ENCODE measurements around the gene FAAP20. TPM values are rescaled to one million over a fixed set of nuclear protein-coding genes. Genes with fewer than 3 reads are reported as not detected.

FAAP20 gene
- total RNA-seq, 1 experiment from 2014 or later, result 114 TPM

GRCh38 chr1:2169200-2169836 lies 25.3 kb downstream of the FAAP20 start:
- Histone ChIP-seq H3K4me1 (ENCODE audit: insufficient read depth, low read length) (no peaks in the 10 kb centered on the region), H3K4me2 (ENCODE audit: low read length) (no peak overlapping the region), H4K20me1 (ENCODE audit: low read length) (no peaks in the 10 kb centered on the region), H3F3A (ENCODE audit: low read length, unreplicated experiment) (no peaks in the 10 kb centered on the region), H3K4me3 (ENCODE audit: low read length) (no peak overlapping the region), H3K27ac (ENCODE audit: low read length) (no peak overlapping the region), H3K9me3 (ENCODE audit: low read length) (no peaks in the 10 kb centered on the region), H2AFZ (ENCODE audit: low read length) (no peak overlapping the region), H3K27me3 (ENCODE audit: low read length) (no peaks in the 10 kb centered on the region), H3K36me3 (ENCODE audit: low read depth, low read length) (no peaks in the 10 kb centered on the region; the same call in 1 of the 2 replicates), H3K9ac (ENCODE audit: low read length) (no peak overlapping the region), H3K9me2 (replicated peaks; ENCODE audit: low read length) (no peaks in the 10 kb centered on the region), H3K79me2 (ENCODE audit: low read length) (no peaks in the 10 kb centered on the region)
- TF ChIP-seq CTCF (conservative IDR thresholded peaks at IDR 0.05; ENCODE audit: low read depth, low read length) (no peak), EZH2 (IDR thresholded peaks at IDR 0.05; ENCODE audit: low read length, unreplicated experiment) (no peak), EZH2phosphoT487 (IDR thresholded peaks at IDR 0.05; ENCODE audit: borderline replicate concordance, low read length) (no peak)
- DNase-seq (no peak), ATAC-seq (no peak)
- POLR2A ChIA-PET (ENCODE audit: unreplicated experiment), result no interaction called here
- no TSS peak for BruUV-seq (replicated peaks)
- CTCF ChIA-PET, result no interaction called here
- intact Hi-C loops (cut with micrococcal nuclease), result no loop called here

GRCh38 chr1:2168535-2168934 lies 26.0 kb downstream of the FAAP20 start:
- no peaks in the 10 kb centered on the region for H3K9me3 ChIP-seq (ENCODE audit: low read length)
- no peaks in the 10 kb centered on the region; the same call in 1 of the 2 replicates for H3K36me3 ChIP-seq (ENCODE audit: low read depth, low read length)
- ATAC-seq, result no peak
- H3K4me3 ChIP-seq (ENCODE audit: low read length), result no peak overlapping the region
- no peaks in the 10 kb centered on the region for H3F3A ChIP-seq (ENCODE audit: low read length, unreplicated experiment)
- no peaks in the 10 kb centered on the region for H4K20me1 ChIP-seq (ENCODE audit: low read length)
- no peak overlapping the region for H3K9ac ChIP-seq (ENCODE audit: low read length)
- no peak for TF ChIP-seq EZH2 (IDR thresholded peaks at IDR 0.05; ENCODE audit: low read length, unreplicated experiment)
- H3K4me1 ChIP-seq (ENCODE audit: insufficient read depth, low read length), result no peaks in the 10 kb centered on the region
- POLR2A ChIA-PET (ENCODE audit: unreplicated experiment), result no interaction called here
- H3K27ac ChIP-seq (ENCODE audit: low read length), result no peak overlapping the region
- H3K4me2 ChIP-seq (ENCODE audit: low read length), result no peak overlapping the region
- CTCF ChIA-PET, result no interaction called here
- H2AFZ ChIP-seq (ENCODE audit: low read length), result no peak overlapping the region
- no TSS peak for BruUV-seq (replicated peaks)
- H3K9me2 ChIP-seq (replicated peaks; ENCODE audit: low read length), result no peaks in the 10 kb centered on the region
- no peaks in the 10 kb centered on the region for H3K27me3 ChIP-seq (ENCODE audit: low read length)
- DNase-seq, result no peak
- H3K79me2 ChIP-seq (ENCODE audit: low read length), result no peaks in the 10 kb centered on the region
- intact Hi-C loops (cut with micrococcal nuclease), result no loop called here

- Histone ChIP-seq H3K9ac (ENCODE audit: low read length) (no peak overlapping the region), H3F3A (ENCODE audit: low read length, unreplicated experiment) (no peaks in the 10 kb centered on the region), H4K20me1 (ENCODE audit: low read length) (no peaks in the 10 kb centered on the region), H2AFZ (ENCODE audit: low read length) (no peak overlapping the region), H3K36me3 (ENCODE audit: low read depth, low read length) (peaks cover 2% of the 10 kb centered on the region), H3K9me3 (ENCODE audit: low read length) (no peaks in the 10 kb centered on the region), H3K4me3 (ENCODE audit: low read length) (no peak overlapping the region), H3K79me2 (ENCODE audit: low read length) (no peaks in the 10 kb centered on the region), H3K27me3 (ENCODE audit: low read length) (no peaks in the 10 kb centered on the region), H3K4me2 (ENCODE audit: low read length) (no peak overlapping the region), H3K4me1 (ENCODE audit: insufficient read depth, low read length) (no peaks in the 10 kb centered on the region), H3K27ac (ENCODE audit: low read length) (no peak overlapping the region), H3K9me2 (replicated peaks; ENCODE audit: low read length) (no peaks in the 10 kb centered on the region)
- intact Hi-C loops (cut with micrococcal nuclease), result no loop called here
- no peak for ATAC-seq
- POLR2A ChIA-PET (ENCODE audit: unreplicated experiment), result no interaction called here
- DNase-seq, result no peak
- CTCF ChIA-PET, result no interaction called here
- no peak for TF ChIP-seq CTCF (conservative IDR thresholded peaks at IDR 0.05; ENCODE audit: low read depth, low read length)
- no peak for TF ChIP-seq EZH2 (IDR thresholded peaks at IDR 0.05; ENCODE audit: low read length, unreplicated experiment)
- no peak for TF ChIP-seq EZH2phosphoT487 (IDR thresholded peaks at IDR 0.05; ENCODE audit: borderline replicate concordance, low read length)
- BruUV-seq (replicated peaks), result no TSS peak
Measured at GRCh38 chr1:2168090-2168489, 26.5 kb downstream of the FAAP20 start.

Measured in PC-3 (cell line).